OCI-LY3 (cell line): Measurements from ENCODE around the gene PDX1.

Experiments used
- H2AFZ ChIP-seq: fragments of 200-600, 300-600 bp; shearing (Covaris generic); 2 replicates; pipeline ENCODE4 v1.6.0; 2014; ENCODE audit warnings: antibody characterized with exemption, low read depth, low read length
- H3K27ac ChIP-seq: fragments of 200-600, 300-600 bp; sonication (generic); 2 replicates; pipeline ENCODE4 v1.5.1; 2014; ENCODE audit warnings: mild to moderate bottlenecking, low read length, moderate library complexity, mixed read lengths
- H3K27me3 ChIP-seq: fragments of 200-600, 300-600 bp; sonication (generic); 2 replicates; pipeline ENCODE4 v1.6.1; 2014; ENCODE audit warnings: low read depth, low read length, mixed read lengths
- H3K36me3 ChIP-seq: fragments of 200-600, 300-600 bp; sonication (generic); replicated peaks from 2 replicates; pipeline ENCODE3; 2014; ENCODE audit warnings: low read depth, low read length, mixed read lengths
- H3K4me1 ChIP-seq: fragments of 300-600, 200-600 bp; sonication (generic); 2 replicates; pipeline ENCODE4 v1.6.1; 2014; ENCODE audit warnings: low read length, mixed read lengths
- H3K4me2 ChIP-seq: fragments of 200-600, 300-600 bp; sonication (generic); 2 replicates; pipeline ENCODE4 v1.6.1; 2014; ENCODE audit warnings: low read length, mixed read lengths
- H3K4me3 ChIP-seq: fragments of 300-600, 200-600 bp; sonication (generic); 2 replicates; pipeline ENCODE4 v1.5.1; 2014; ENCODE audit warnings: antibody characterized with exemption, mild to moderate bottlenecking, low read length, moderate library complexity
- H3K79me2 ChIP-seq: fragments of 300-600, 200-600 bp; shearing (Covaris generic); 2 replicates; pipeline ENCODE4 v1.6.1; 2014; ENCODE audit warnings: mild to moderate bottlenecking, low read length, mixed read lengths
- H3K9ac ChIP-seq: fragments of 300-600, 200-600 bp; shearing (Covaris generic); 2 replicates; pipeline ENCODE4 v1.6.0; 2014; ENCODE audit warnings: mild to moderate bottlenecking, low read length, moderate library complexity
- H3K9me3 ChIP-seq: fragments of 200-600, 300-600 bp; shearing (Covaris generic); 2 replicates; pipeline ENCODE4 v1.6.1; 2014; ENCODE audit warnings: low read length, mixed read lengths; ENCODE audit not compliant: insufficient read depth
- H4K20me1 ChIP-seq: fragments of 200-600, 300-600 bp; sonication (generic); 2 replicates; pipeline ENCODE4 v1.6.1; 2016; ENCODE audit warnings: low read length, mixed read lengths; ENCODE audit not compliant: insufficient read depth
- EZH2phosphoT487 ChIP-seq: fragments of 200-600 bp; shearing (Covaris generic); IDR thresholded peaks from 2 replicates; pipeline ENCODE4 v1.6.1; 2018; ENCODE audit warnings: antibody characterized with exemption, mixed run types, low read depth
- TF ChIP-seq, protein P1 (sequence below): fragments of 200-600, 300-600 bp; sonication (generic); IDR thresholded peaks from 2 replicates; pipeline ENCODE4 v1.5.1; 2014; ENCODE audit warnings: antibody characterized with exemption, low read length, low read depth

Gene PDX1

GRCh38 chr13:27911521-27911920 lies 8.3 kb upstream of the PDX1 start:
- H3K4me1 ChIP-seq = no peaks in the 10 kb centered on the region
- peaks cover 13% of the 10 kb centered on the region; the same call in 1 of the 2 replicates for H3K27me3 ChIP-seq
- TF ChIP-seq EZH2phosphoT487 = no peak
- TF ChIP-seq, protein P1, sequence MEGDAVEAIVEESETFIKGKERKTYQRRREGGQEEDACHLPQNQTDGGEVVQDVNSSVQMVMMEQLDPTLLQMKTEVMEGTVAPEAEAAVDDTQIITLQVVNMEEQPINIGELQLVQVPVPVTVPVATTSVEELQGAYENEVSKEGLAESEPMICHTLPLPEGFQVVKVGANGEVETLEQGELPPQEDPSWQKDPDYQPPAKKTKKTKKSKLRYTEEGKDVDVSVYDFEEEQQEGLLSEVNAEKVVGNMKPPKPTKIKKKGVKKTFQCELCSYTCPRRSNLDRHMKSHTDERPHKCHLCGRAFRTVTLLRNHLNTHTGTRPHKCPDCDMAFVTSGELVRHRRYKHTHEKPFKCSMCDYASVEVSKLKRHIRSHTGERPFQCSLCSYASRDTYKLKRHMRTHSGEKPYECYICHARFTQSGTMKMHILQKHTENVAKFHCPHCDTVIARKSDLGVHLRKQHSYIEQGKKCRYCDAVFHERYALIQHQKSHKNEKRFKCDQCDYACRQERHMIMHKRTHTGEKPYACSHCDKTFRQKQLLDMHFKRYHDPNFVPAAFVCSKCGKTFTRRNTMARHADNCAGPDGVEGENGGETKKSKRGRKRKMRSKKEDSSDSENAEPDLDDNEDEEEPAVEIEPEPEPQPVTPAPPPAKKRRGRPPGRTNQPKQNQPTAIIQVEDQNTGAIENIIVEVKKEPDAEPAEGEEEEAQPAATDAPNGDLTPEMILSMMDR = no peak
- no peaks in the 10 kb centered on the region for H3K36me3 ChIP-seq
- H3K27ac ChIP-seq = no peak overlapping the region
- no peak overlapping the region for H3K4me3 ChIP-seq
- no peak overlapping the region for H3K9ac ChIP-seq
- H3K4me2 ChIP-seq = no peak overlapping the region
- H3K9me3 ChIP-seq = no peaks in the 10 kb centered on the region
- no peak overlapping the region; the same call in 1 of the 2 replicates for H2AFZ ChIP-seq
- H3K79me2 ChIP-seq = no peaks in the 10 kb centered on the region
- H4K20me1 ChIP-seq = no peaks in the 10 kb centered on the region

DNA sequence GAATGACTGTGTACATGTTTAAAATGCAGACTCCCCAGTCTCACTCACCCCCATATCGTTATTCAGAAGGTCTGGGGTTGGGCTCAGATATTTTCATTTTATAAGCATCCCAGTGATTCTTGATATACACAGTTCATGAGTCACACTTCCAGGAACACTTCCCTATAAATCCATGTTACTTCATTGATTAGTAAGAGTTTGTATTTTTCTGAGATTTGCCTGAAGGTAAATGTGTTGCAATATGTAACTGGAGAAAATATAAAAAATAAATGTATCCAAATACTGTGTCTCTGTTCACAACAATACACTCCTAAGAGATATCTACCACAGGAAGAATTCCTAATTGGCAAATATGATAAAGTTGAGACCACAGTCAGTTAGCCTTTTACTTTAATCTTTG lies 6.6 kb upstream of the PDX1 start:
- H4K20me1 ChIP-seq = no peaks in the 10 kb centered on the region
- no peaks in the 10 kb centered on the region for H3K9me3 ChIP-seq
- no peak overlapping the region for H3K4me3 ChIP-seq
- H3K36me3 ChIP-seq = no peaks in the 10 kb centered on the region
- H3K4me1 ChIP-seq = no peaks in the 10 kb centered on the region
- TF ChIP-seq, protein P1 = no peak
- TF ChIP-seq EZH2phosphoT487 = no peak
- peaks cover 13% of the 10 kb centered on the region; the same call in 1 of the 2 replicates for H3K27me3 ChIP-seq
- no peak overlapping the region for H3K4me2 ChIP-seq
- H3K27ac ChIP-seq = no peak overlapping the region
- no peaks in the 10 kb centered on the region for H3K79me2 ChIP-seq
- no peak overlapping the region for H2AFZ ChIP-seq
- H3K9ac ChIP-seq = no peak overlapping the region

DNA sequence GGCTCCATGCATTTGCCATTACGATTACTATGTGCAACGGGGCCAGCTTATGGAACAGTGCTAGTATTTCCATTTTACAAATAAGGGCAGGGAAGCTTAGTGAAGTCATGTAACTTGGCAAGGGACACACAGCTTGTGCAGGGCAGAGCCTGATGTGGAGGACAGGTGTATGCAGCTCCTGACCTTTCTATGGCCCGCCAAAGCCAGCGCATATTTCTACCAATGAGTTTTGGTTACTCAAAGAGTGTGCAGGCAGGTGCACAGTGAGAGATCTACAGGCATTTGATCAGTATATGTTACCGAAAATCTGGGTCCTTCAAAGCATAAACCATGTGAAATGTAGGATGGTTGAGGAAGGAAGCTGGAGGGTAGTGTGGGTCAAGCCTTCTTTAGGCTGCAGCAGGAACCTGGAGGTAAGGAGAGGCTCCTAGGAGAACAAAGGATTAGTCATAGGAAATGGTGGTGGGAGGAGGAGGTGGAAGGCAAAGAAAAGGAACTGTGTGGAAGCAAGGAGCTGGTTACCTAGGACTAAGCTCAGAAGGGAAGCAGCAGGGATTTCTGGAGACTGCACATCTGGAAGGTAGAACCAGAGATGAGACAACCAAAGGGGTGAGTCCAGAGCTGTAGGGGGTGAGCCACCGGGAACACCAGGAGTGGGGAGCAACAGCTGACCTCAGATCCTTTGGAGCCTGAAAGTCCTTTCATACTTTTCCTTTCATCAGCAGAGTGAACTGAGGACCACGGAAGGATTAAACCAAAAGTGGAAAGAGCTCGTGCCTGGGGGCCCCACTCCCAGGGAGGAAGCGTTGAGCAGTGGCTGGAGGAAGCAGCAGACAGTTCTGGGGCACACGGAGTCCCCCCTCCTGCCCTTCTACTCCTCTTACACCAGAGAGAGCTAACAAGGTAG lies 4.2 kb upstream of the PDX1 start:
- no peaks in the 10 kb centered on the region for H3K4me1 ChIP-seq
- H3K79me2 ChIP-seq = no peaks in the 10 kb centered on the region
- no peak for TF ChIP-seq EZH2phosphoT487
- TF ChIP-seq, protein P1 = no peak
- H3K4me2 ChIP-seq = no peak overlapping the region
- H3K36me3 ChIP-seq = no peaks in the 10 kb centered on the region
- H2AFZ ChIP-seq = no peak overlapping the region
- H3K9me3 ChIP-seq = no peaks in the 10 kb centered on the region; the same call in 1 of the 2 replicates
- H3K27me3 ChIP-seq = no peaks in the 10 kb centered on the region
- no peak overlapping the region for H3K4me3 ChIP-seq
- no peak overlapping the region for H3K9ac ChIP-seq
- H4K20me1 ChIP-seq = no peaks in the 10 kb centered on the region
- H3K27ac ChIP-seq = no peak overlapping the region

- Histone ChIP-seq H3K9ac (no peak overlapping the region), H3K27me3 (no peaks in the 10 kb centered on the region), H3K36me3 (no peaks in the 10 kb centered on the region), H2AFZ (no peak overlapping the region), H3K4me3 (no peak overlapping the region), H3K9me3 (no peaks in the 10 kb centered on the region; the same call in 1 of the 2 replicates), H3K4me2 (no peak overlapping the region), H3K79me2 (no peaks in the 10 kb centered on the region), H3K27ac (no peak overlapping the region), H4K20me1 (no peaks in the 10 kb centered on the region), H3K4me1 (no peaks in the 10 kb centered on the region)
- no peak for TF ChIP-seq EZH2phosphoT487
- TF ChIP-seq, protein P1 = no peak
These were observed 2.5 kb upstream of the PDX1 start for GRCh38 chr13:27917121-27917947.
